Measurements from ENCODE around the gene CUL7. TPM values are rescaled to one million over a fixed set of nuclear protein-coding genes. Genes with fewer than 3 reads are reported as not detected.

Gene CUL7
- total RNA-seq, 2 donors from 2014 or later: 13.0 to 21.6 TPM

Other genes starting within 250 kb of the CUL7 start
- gene RPL7L1, start 174.2 kb downstream of the CUL7 start, total RNA-seq: 100 to 1,000 TPM; 120 to 125 TPM
- not detected for gene PTCRA, start 137.8 kb downstream of the CUL7 start, total RNA-seq
- gene CNPY3, start 124.4 kb downstream of the CUL7 start, total RNA-seq: 10 to 100 TPM; 37.9 to 51.6 TPM
- 1 to 10 TPM in 1 of 2 donors, under 1 TPM in 1; 0.54 to 1.0 TPM for gene GNMT, start 93.1 kb downstream of the CUL7 start, total RNA-seq
- gene PEX6, start 74.7 kb downstream of the CUL7 start, total RNA-seq: 10 to 100 TPM in 1 of 2 donors, 1 to 10 TPM in 1; 7.9 to 13.8 TPM
- gene PPP2R5D, start 69.3 kb downstream of the CUL7 start, total RNA-seq: 10 to 100 TPM; 53.0 to 96.0 TPM
- gene MEA1, start 39.9 kb downstream of the CUL7 start, total RNA-seq: 10 to 100 TPM; 79.4 to 83.6 TPM
- gene KLHDC3, start 39.6 kb downstream of the CUL7 start, total RNA-seq: 10 to 100 TPM; 67.7 to 74.0 TPM
- 10 to 100 TPM; 45.6 to 46.9 TPM for gene RRP36, start 32.2 kb downstream of the CUL7 start, total RNA-seq
- 10 to 100 TPM; 87.4 to 99.8 TPM for gene MRPL2, start 5.6 kb upstream of the CUL7 start, total RNA-seq
- gene KLC4, start 5.8 kb upstream of the CUL7 start, total RNA-seq: 10 to 100 TPM; 19.9 to 50.1 TPM
- gene PTK7, start 22.5 kb upstream of the CUL7 start, total RNA-seq: 1 to 10 TPM; 2.9 to 4.7 TPM
- 10 to 100 TPM; 31.0 to 42.7 TPM for gene SRF, start 117.4 kb upstream of the CUL7 start, total RNA-seq
- 10 to 100 TPM; 45.7 to 88.0 TPM for gene CUL9, start 128.3 kb upstream of the CUL7 start, total RNA-seq
- 10 to 100 TPM; 39.3 to 73.5 TPM for gene DNPH1, start 175.6 kb upstream of the CUL7 start, total RNA-seq
- under 1 TPM; 0.09 to 0.37 TPM for gene TTBK1, start 189.6 kb upstream of the CUL7 start, total RNA-seq
- not detected for gene SLC22A7, start 244.4 kb upstream of the CUL7 start, total RNA-seq